LNCAP (cell line): ENCODE measurements around the gene STPG3.
A peak's percentile ranks its signal among the peaks of the same experiment; 100 is the strongest.

ENCODE experiments used
- TF ChIP-seq, protein P1 (sequence below): fragments of 450-650 bp; IDR thresholded peaks from 2 replicates; pipeline ENCODE4 v1.5.1; 2017; ENCODE audit warnings: mild to moderate bottlenecking

The STPG3 gene

GRCh38 chr9:137262173-137262908 is 11.3 kb downstream of the STPG3 start:
- TF ChIP-seq, protein P1, sequence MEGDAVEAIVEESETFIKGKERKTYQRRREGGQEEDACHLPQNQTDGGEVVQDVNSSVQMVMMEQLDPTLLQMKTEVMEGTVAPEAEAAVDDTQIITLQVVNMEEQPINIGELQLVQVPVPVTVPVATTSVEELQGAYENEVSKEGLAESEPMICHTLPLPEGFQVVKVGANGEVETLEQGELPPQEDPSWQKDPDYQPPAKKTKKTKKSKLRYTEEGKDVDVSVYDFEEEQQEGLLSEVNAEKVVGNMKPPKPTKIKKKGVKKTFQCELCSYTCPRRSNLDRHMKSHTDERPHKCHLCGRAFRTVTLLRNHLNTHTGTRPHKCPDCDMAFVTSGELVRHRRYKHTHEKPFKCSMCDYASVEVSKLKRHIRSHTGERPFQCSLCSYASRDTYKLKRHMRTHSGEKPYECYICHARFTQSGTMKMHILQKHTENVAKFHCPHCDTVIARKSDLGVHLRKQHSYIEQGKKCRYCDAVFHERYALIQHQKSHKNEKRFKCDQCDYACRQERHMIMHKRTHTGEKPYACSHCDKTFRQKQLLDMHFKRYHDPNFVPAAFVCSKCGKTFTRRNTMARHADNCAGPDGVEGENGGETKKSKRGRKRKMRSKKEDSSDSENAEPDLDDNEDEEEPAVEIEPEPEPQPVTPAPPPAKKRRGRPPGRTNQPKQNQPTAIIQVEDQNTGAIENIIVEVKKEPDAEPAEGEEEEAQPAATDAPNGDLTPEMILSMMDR = peak; percentile 54

- TF ChIP-seq, protein P1 = no peak
These were observed 11.8 kb downstream of the STPG3 start for GRCh38 chr9:137262909-137263285.

- TF ChIP-seq, protein P1 = no peak
These were observed 12.4 kb downstream of the STPG3 start for GRCh38 chr9:137263506-137263905.

DNA sequence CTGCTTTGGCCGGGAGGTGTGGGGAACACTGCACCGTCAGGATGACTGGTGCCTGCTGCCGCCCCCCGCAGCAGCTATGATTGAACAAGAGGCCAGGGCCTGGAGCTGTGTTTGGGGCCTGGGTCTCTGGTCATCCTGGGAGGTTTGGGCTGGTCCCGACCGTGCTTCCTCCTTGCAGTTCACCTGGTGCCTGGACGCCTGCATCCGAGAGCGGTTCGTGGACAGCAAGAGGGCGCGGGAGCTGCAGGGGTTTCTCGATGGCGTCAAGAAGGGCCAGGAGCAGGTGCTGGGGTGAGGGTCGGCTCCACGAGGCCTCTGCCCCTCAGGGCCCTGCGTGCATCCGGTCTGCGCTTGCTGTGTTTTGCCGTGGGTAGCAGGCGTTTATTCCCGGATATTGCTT is 13.0 kb downstream of the STPG3 start:
- TF ChIP-seq, protein P1 = no peak

DNA sequence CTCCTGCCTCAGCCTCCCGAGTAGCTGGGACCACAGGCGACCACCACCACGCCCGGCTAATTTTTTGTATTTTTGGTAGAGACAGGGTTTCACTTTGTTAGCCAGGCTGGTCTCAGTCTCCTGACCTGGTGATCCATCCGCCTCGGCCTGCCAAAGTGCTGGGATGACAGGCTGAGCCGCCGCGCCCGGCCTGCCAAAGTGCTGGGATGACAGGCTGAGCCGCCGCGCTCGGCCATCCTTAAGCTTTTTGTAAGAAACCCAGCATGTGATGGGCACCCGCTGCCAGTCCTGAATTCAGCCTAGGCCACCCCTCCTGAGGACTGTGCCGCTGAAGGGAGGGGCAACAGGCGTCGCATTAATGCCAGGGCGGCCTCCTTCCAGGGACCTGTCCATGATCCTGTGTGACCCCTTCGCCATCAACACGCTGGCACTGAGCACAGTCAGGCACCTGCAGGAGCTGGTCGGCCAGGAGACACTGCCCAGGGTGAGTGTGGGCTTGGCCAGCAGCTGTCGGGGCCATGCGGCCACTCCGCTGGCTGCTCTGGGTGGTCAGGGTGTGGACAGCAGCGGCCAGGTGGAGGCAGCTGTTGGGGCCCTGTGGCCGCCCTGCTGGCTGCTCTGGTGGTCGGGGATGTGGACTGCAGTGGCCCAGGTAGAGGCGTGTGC is 14.5 kb downstream of the STPG3 start:
- TF ChIP-seq, protein P1 = no peak

GRCh38 chr9:137266162-137266527 is 15.1 kb downstream of the STPG3 start:
- TF ChIP-seq, protein P1 = no peak

- TF ChIP-seq, protein P1 = no peak
These were observed 15.7 kb downstream of the STPG3 start for GRCh38 chr9:137266585-137267453.
